ENCODE data around the gene ARF3.

- no peak for TF ChIP-seq EZH2phosphoT487 (IDR thresholded peaks at IDR 0.05; ENCODE audit: insufficient read depth, low read depth)
- no peak for TF ChIP-seq EZH2 (IDR thresholded peaks at IDR 0.05; ENCODE audit: insufficient read depth, poor library complexity, severe bottlenecking)
Observed at GRCh38 chr12:48982397-48983080, 25.3 kb upstream of the ARF3 start.

Data from GM23248 (cell line).